Tibial nerve (tissue), 4 donors: Measurements from ENCODE around the gene NHEJ1. TPM values are rescaled to one million over a fixed set of nuclear protein-coding genes. Genes with fewer than 3 reads are reported as not detected.

Experiments
- DNase-seq, 2 donors: peaks; one replicate each; pipeline ENCODE4 v3.0.0-alpha.2; 2019; ENCODE audit warnings: low spot score in 2 of 2
- H3K27ac ChIP-seq, 4 donors: fragments of 200-600 bp; sonication (generic) in 3 of 4; one replicate each; pipeline ENCODE4 v1.5.1; 2017 to 2019; ENCODE audit warnings: mild to moderate bottlenecking in 1 of 4
- H3K27me3 ChIP-seq, 2 donors: fragments of 200-600 bp; sonication (generic) in 1 of 2; one replicate each; pipeline versions ENCODE4 v1.5.1 to v1.6.0; 2017 to 2019
- H3K36me3 ChIP-seq, 3 donors: fragments of 200-600 bp; sonication (generic); one replicate each; pipeline ENCODE4 v1.5.1; 2018 to 2019
- H3K4me1 ChIP-seq, 4 donors: fragments of 200-600 bp; sonication (generic) in 3 of 4; one replicate each; pipeline ENCODE4 v1.5.1; 2017 to 2019
- H3K4me3 ChIP-seq, 4 donors: fragments of 200-600 bp; sonication (generic) in 3 of 4; one replicate each; pipeline ENCODE4 v1.5.1; 2017 to 2019; ENCODE audit warnings: mild to moderate bottlenecking in 1 of 4, moderate library complexity in 1 of 4
- H3K9me3 ChIP-seq, 4 donors: fragments of 200-600 bp; sonication (generic) in 3 of 4; one replicate each; pipeline ENCODE4 v1.5.1; 2017 to 2019
- EP300 ChIP-seq, 2 donors: sonication (generic); formaldehyde crosslinking; IDR thresholded peaks; one replicate each; pipeline ENCODE4 v1.6.1; 2017; ENCODE audit warnings: antibody characterized with exemption in 2 of 2, mild to moderate bottlenecking in 1 of 2
- POLR2A ChIP-seq, 2 donors: fragments of 450-650 bp; IDR thresholded peaks; one replicate each; pipeline ENCODE4 v1.6.1; 2017; ENCODE audit warnings: antibody characterized with exemption in 2 of 2, mild to moderate bottlenecking in 2 of 2, moderate library complexity in 2 of 2
- WGBS, 2 donors: methylation state at CpG; one replicate each; pipeline ENCODE4 v1.1.5; 2018; 5-methylcytosine and 5-hydroxymethylcytosine counted together
- total RNA-seq, 4 donors: library from RNA; depleted of rRNA; stranded (reverse); fragments of >200 nt; gene quantifications; one replicate each; pipeline ENCODE4 v1.1.0, GENCODE V29; 2016
- TF ChIP-seq, protein P1 (sequence below), 5 experiments: fragments of 200-600 bp in 3 of 5; fragments of 450-650 bp in 2 of 5; sonication (generic) in 3 of 5; IDR thresholded peaks; one replicate each; pipeline ENCODE4 v1.5.1; 2016 to 2019; ENCODE audit warnings: antibody characterized with exemption in 5 of 5, mild to moderate bottlenecking in 3 of 5, moderate library complexity in 2 of 5

Gene NHEJ1
- total RNA-seq, 4 donors from 2014 or later = 12.9 to 27.4 (median 17.6) TPM

GRCh38 chr2:219197388-219197787 lies 36.8 kb upstream of the NHEJ1 start:
- TF ChIP-seq EP300 (IDR thresholded peaks at IDR 0.05) (no peak), POLR2A (IDR thresholded peaks at IDR 0.05) (no peak)
- TF ChIP-seq, protein P1, sequence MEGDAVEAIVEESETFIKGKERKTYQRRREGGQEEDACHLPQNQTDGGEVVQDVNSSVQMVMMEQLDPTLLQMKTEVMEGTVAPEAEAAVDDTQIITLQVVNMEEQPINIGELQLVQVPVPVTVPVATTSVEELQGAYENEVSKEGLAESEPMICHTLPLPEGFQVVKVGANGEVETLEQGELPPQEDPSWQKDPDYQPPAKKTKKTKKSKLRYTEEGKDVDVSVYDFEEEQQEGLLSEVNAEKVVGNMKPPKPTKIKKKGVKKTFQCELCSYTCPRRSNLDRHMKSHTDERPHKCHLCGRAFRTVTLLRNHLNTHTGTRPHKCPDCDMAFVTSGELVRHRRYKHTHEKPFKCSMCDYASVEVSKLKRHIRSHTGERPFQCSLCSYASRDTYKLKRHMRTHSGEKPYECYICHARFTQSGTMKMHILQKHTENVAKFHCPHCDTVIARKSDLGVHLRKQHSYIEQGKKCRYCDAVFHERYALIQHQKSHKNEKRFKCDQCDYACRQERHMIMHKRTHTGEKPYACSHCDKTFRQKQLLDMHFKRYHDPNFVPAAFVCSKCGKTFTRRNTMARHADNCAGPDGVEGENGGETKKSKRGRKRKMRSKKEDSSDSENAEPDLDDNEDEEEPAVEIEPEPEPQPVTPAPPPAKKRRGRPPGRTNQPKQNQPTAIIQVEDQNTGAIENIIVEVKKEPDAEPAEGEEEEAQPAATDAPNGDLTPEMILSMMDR (IDR thresholded peaks at IDR 0.05) = no peak
- Histone ChIP-seq H3K4me3 (no peak overlapping the region), H3K4me1 (peaks cover 0 to 4% (median 0%) of the 10 kb centered on the region in 4 donors), H3K36me3 (no peaks in the 10 kb centered on the region), H3K27me3 (peaks cover 0 to 11% of the 10 kb centered on the region in 2 donors), H3K9me3 (no peaks in the 10 kb centered on the region), H3K27ac (no peak overlapping the region)
- DNase-seq = no peak
- 94 to 100% methylated on average over 1 of the region's 1 CpG for WGBS, 2 donors

- Histone ChIP-seq H3K4me1 (peaks cover 0 to 8% (median 0%) of the 10 kb centered on the region in 4 donors), H3K36me3 (peaks cover 0 to 42% (median 15%) of the 10 kb centered on the region in 3 donors), H3K27me3 (no peaks in the 10 kb centered on the region), H3K9me3 (no peaks in the 10 kb centered on the region), H3K27ac (no peak overlapping the region), H3K4me3 (no peak overlapping the region)
- no peak for DNase-seq
- TF ChIP-seq POLR2A (IDR thresholded peaks at IDR 0.05) = no peak
- TF ChIP-seq, protein P1 (IDR thresholded peaks at IDR 0.05) = no peak
- TF ChIP-seq EP300 (IDR thresholded peaks at IDR 0.05) = no peak
- 87 to 90% methylated on average over 7 of the region's 7 CpGs for WGBS, 2 donors
These were observed 26.3 kb upstream of the NHEJ1 start for GRCh38 chr2:219186754-219187456.

DNA sequence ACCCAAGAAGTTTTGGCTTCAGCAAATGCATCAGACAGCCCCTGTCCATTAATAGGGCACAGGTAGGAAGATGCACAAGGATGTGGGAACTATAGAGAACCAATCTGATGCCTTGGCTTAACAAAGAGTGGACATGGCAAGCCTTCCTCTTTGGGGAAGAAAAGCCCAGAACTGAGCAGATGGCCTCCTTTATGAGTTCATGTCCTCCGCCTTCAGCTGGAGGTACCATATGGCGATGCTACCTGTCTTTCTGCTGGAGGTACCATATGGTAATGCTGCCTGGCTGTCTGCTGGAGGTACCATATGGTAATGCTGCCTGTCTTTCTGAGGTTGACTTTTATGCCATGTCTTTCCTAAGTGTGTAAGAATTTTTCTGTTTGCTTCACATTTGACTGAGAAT lies 23.5 kb upstream of the NHEJ1 start:
- Histone ChIP-seq H3K27ac (no peak overlapping the region), H3K27me3 (no peaks in the 10 kb centered on the region), H3K4me1 (peaks cover 0 to 18% (median 7%) of the 10 kb centered on the region in 4 donors), H3K9me3 (no peaks in the 10 kb centered on the region), H3K36me3 (peaks cover 0 to 66% (median 19%) of the 10 kb centered on the region in 3 donors), H3K4me3 (no peak overlapping the region)
- TF ChIP-seq POLR2A (IDR thresholded peaks at IDR 0.05) = no peak
- WGBS, 2 donors = 84 to 96% methylated on average over 2 of the region's 2 CpGs
- no peak for DNase-seq

GRCh38 chr2:219183151-219183772 lies 22.6 kb upstream of the NHEJ1 start:
- no peak for TF ChIP-seq POLR2A (IDR thresholded peaks at IDR 0.05)
- TF ChIP-seq, protein P1 (IDR thresholded peaks at IDR 0.05) = no peak
- TF ChIP-seq EP300 (IDR thresholded peaks at IDR 0.05) = no peak
- 90 to 96% methylated on average over 6 of the region's 6 CpGs for WGBS, 2 donors

GRCh38 chr2:219182331-219183150 lies 21.9 kb upstream of the NHEJ1 start:
- Histone ChIP-seq H3K4me3 (no peak overlapping the region), H3K9me3 (no peaks in the 10 kb centered on the region), H3K36me3 (peaks cover 0 to 66% (median 19%) of the 10 kb centered on the region in 3 donors), H3K4me1 (peaks cover 0 to 25% (median 13%) of the 10 kb centered on the region in 4 donors), H3K27ac (no peak overlapping the region), H3K27me3 (no peaks in the 10 kb centered on the region)
- 63 to 70% methylated on average over 7 to 8 of the region's 8 CpGs for WGBS, 2 donors
- TF ChIP-seq EP300 (IDR thresholded peaks at IDR 0.05) (no peak), POLR2A (IDR thresholded peaks at IDR 0.05) (no peak)
- TF ChIP-seq, protein P1 (IDR thresholded peaks at IDR 0.05) = no peak
- no peak for DNase-seq

More at GRCh38 chr2:219183151-219183772, 22.6 kb upstream of the NHEJ1 start:
- H3K36me3 ChIP-seq = peaks cover 0 to 66% (median 19%) of the 10 kb centered on the region in 3 donors
- H3K27me3 ChIP-seq = no peaks in the 10 kb centered on the region
- H3K9me3 ChIP-seq = no peaks in the 10 kb centered on the region
- H3K27ac ChIP-seq = no peak overlapping the region
- H3K4me3 ChIP-seq = no peak overlapping the region
- H3K4me1 ChIP-seq = peaks cover 0 to 25% (median 13%) of the 10 kb centered on the region in 4 donors
- no peak for DNase-seq
